SKM-1 (cell line): ENCODE data around the gene CEACAM4.
A peak's percentile ranks its signal among the peaks of the same experiment; 100 is the strongest.
"Not testable (repeated sequence)": the region's sequence is repeated elsewhere in the genome, so short reads cannot be mapped to it uniquely, and the experiment has no call there.

ENCODE experiments used
- DNase-seq: peaks from one replicate; lab custom pipeline; 2025; ENCODE audit not compliant: unreplicated experiment; lab: John Stamatoyannopoulos, UW

Gene CEACAM4

GRCh38 chr19:41586064-41586463 is 40.8 kb downstream of the CEACAM4 start:
- no peak for DNase-seq

DNA sequence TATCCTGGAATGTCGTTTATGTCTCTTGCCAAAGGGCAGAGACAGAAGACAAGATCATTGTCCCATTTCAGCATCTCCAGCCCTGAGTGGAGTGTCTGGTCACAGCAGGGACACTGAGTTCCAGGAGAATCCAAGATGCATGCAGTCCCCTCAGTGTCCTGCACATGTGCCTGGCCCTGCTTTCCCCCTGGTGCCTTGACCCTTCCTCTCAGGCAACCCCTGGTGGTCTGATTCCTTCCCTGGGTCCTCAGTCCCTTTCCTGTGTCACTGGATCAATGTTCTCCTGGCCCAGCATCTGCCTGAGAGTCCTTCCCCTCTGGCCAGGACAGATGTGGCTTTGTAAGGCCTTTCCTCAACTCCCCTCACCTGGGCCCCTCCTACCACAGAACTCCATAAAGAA is 41.9 kb downstream of the CEACAM4 start:
- no peak for DNase-seq

DNA sequence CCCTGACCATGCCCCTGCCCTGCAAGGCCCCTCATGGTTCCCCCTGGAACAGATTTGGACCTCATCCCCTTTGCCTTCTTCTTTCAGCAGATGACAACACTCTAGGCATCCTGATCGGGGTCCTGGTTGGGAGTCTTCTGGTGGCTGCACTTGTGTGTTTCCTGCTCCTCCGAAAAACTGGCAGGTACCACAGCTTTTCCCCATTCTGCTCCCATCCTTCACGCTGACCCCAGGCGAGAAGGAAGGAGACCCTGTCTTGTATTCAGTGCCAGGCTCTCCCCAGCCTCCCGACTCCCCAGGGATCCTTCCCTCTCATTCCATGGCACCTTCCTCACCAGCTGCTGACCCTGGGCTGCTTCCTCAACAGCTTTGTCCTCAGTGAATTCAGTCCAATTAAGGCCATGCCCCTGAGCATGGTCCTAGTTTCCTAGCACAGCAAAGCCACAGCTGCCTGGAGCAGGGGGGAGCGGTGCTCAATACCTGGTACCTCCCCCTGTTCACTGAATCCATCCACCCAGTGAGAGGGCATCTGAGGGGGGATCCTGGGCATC is 42.5 kb downstream of the CEACAM4 start:
- DNase-seq = no peak

DNA sequence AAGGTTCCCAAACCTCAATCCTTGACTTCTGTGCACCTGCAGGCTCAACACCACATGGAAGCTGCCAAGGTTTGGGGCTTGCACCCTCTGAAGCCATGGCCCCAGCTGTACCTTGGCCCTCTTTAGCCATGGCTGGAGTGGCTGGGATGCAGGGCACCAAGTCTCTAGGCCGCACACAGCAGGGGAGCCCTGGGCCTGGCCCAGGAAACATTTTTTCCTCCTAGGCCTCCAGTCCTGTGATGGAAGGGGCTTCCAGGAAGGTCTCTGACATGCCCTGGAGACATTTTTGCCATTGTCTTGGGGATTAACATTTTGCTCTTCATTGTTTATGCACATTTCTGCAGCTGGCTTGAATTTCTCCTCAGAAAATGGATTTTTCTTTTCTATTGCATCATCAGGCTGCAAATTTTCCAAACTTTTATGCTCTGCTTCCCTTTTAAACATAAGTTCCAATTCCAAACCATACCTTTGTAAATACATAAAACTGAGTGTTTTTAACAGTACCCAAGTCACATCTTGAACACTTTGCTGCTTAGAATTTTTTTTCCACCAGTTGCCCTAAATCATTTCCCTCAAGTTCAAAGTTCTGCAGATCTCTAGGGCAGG is 44.2 kb downstream of the CEACAM4 start:
- not testable (repeated sequence) for DNase-seq

DNA sequence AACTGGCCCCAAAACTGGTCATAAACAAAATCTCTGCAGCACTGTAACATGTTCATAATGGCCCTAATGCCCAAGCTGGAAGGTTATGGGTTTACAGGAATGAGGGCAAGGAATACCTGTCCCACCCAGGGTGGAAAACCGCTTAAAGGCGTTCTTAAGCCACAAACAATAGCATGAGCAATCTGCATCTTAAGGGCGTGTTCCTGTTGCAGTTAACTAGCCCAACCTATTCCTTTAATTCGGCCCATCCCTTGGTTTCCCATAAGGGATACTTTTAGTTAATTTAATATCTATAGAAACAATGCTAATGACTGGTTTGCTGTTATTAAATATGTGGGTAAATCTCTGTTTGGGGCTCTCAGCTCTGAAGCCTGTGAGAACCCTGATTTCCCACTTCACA is 45.8 kb downstream of the CEACAM4 start:
- DNase-seq = not testable (repeated sequence)

- DNase-seq = no peak
These were observed 48.0 kb downstream of the CEACAM4 start for GRCh38 chr19:41578886-41579285.

GRCh38 chr19:41577833-41578232 is 49.0 kb downstream of the CEACAM4 start:
- no peak for DNase-seq

- DNase-seq = no peak
These were observed 49.6 kb downstream of the CEACAM4 start for GRCh38 chr19:41577144-41577830.

GRCh38 chr19:41575998-41576397 is 50.9 kb downstream of the CEACAM4 start, which contains the start of gene CEACAM21:
CEACAM21 (plus strand) TSS chr19:41576166; CDS start chr19:41576275, 109 bp downstream.
- peak; percentile 36 for DNase-seq

DNA sequence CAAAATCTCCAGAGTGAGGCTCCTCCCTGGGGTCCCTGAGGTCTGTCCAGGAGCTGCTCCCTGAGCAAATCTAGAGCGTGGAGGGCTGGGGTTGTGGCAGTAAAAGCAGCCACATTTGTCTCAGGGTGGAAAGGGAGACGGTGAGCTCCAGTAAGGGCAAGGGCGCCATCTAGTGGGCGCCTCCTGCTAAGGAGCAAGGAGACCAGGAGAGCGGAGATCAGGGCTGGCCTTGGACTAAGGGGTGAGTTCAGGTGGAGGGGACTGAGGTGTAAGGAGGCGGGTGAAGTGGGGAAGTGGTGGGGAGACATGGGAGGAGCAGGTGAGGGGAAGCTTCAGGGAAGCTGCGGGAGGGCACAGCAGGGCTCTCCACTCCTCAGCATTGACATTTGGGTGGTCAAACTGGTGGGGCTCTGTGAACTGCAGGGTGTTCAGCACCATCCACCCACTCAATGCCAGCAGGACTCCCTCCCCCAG is 56.2 kb downstream of the CEACAM4 start:
- DNase-seq = peak; percentile 81

- DNase-seq = no peak
These were observed 56.7 kb downstream of the CEACAM4 start for GRCh38 chr19:41570179-41570578.

DNA sequence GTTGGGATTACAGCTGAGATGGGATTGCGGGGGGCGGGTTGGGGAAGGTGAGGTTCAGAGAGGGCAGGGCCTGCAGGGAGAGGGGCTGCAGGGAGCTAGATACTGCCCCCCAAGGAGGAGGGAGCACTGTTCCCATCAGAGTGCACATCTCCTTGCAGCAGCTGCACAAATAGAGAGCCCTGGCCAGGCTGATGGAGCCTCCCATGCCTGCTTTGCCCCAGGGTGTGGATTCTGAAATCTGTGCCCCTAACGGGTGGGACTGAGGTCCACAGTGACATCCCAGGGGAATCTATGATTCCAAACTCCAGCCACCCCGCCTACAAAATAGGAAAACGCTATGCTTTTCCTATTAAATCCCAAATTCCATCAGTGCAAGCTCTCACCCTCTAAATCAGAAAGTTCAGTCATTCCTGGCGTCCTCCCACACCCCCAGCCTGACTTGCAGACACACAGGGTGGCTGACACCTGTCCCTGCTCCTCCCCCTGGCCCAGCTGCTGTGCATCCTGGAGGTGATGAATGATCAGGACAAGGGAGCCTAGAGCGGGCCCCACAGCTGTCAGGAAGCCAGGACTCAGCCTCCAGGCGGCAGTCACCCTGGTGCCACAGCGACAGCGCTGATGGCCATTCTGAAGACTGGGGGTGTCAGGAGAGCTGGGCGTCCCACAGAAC is 57.3 kb downstream of the CEACAM4 start:
- DNase-seq = no peak
